ENCODE results near the gene RSRC1.

- TF ChIP-seq POLR2A (IDR thresholded peaks at IDR 0.05) (no peak), CTCF (IDR thresholded peaks at IDR 0.05) (no peak)
These were observed 398.6 kb downstream of the RSRC1 start for GRCh38 chr3:158508481-158508880.
